Stimulated activated CD4-positive, alpha-beta T cell treated with anti-CD3 and anti-CD28 coated beads, TNF-alpha, amount 100 ng/mL, for 4 hours (primary cell): Measurements from ENCODE around the gene TMLHE.
"Not testable (repeated sequence)": the region's sequence is repeated elsewhere in the genome, so short reads cannot be mapped to it uniquely, and the experiment has no call there.

ENCODE experiments used
- DNase-seq, 3 experiments: peaks; one replicate each; pipeline ENCODE4 v3.0.0-alpha.2; 2020; ENCODE audit warnings: low read depth in 3 of 3

The TMLHE gene

DNA sequence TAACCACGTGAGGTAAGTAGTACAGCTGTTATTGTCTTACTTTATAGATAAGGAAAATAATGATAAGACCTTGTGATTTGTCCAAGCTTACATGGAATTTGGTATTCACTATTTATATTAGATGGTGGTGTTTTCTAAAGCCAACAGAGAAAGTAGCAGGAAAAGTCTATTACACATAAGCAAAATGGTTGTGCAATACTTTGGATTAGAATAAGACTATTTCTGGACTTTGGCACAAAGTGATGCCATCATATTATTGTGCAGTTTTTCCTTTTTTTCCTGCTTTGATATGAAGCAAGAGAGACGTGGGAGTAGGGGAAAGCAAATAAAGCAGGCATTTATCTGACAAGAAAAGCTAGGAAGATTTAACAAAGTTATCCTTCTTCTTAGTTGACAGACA is 117.6 kb downstream of the TMLHE start:
- not testable (repeated sequence) for DNase-seq

DNA sequence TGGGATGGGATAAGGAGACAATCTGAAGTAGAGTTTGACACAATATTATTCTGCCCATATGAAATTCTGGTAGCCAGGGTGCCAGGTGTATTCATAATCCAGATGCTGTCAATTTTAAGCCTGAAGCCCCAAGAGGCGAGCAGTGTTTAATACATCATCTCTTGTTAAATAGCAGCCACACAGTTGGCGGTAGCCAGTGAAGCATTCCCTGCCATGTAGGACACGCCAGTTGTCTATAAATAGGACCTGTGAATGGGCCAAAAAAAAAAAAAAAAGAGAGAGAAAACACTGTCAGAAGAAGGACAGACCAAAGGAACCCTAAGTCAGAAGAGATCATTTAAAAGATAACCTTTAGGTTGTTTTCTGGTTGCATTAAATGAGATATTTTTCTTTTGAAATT is 121.3 kb downstream of the TMLHE start:
- DNase-seq, result not testable (repeated sequence)

DNA sequence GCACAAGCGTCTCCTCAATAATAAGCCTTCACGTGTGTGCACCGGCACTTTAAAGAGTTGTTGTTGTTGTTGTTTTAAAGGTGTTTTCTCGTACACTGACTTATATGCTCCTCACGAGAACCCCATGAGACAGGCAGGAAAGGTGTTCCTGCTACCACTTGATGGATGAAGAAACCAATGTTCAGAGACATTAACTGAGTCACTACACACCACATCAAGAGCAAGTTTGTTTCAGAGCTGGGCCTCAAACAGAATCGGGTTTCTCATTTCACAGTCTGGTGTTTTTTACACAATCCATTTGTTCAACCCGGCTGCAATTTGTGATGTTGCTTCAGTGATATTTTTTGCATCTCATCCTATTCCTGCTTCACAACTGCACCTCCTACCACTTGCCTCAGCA is 135.6 kb downstream of the TMLHE start:
- not testable (repeated sequence) for DNase-seq

DNA sequence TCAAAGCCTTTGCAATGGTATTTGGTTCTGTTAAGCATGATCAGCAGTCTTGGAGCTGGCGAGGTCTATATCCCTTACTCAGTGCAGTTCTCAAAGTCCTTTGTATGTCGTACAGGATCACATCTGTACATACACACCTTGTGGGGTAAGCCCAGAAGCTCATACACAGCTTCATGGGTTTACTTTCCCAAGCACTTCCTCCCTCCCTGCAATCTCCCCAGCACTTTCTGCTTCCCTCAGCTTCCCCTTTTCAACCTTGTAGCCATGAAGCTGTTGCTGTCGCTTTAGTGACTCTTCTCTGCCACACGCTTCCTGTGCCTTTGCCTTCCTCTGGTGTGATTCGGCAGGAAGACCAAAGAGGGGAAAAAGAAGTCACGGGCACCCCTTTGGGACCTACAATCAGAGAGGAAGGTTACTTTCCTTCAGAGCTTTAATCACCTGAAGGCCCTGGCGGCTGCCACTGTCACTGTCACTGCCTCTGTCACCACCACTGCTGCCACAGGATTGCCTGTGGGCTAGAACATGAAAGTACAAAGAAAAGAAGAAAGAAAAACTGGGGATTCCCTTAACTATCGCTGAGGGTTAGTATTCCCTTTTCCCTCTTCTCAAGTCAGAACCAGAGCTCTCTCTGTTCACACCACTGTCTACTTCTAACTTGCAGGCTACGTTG is 146.3 kb downstream of the TMLHE start:
- DNase-seq, result not testable (repeated sequence)

DNA sequence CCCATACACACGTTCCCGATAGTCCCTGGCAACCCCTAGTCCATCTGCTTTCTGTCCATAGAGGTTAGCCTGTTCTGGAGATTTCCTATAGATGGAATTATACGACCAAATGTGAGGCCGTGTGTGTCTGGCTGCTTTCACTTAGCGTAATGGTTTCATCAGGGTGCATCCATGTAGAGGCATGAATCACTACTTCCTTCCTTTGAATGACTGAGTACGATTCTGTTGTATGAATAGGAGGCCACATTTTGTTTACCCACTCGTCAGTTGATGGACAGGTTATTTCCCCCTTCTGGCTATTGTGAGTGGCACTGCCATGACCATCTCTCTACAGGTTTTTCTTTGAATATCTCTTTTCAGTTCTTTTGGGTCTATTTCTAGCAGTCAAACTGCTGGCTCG is 152.3 kb downstream of the TMLHE start:
- not testable (repeated sequence) for DNase-seq

DNA sequence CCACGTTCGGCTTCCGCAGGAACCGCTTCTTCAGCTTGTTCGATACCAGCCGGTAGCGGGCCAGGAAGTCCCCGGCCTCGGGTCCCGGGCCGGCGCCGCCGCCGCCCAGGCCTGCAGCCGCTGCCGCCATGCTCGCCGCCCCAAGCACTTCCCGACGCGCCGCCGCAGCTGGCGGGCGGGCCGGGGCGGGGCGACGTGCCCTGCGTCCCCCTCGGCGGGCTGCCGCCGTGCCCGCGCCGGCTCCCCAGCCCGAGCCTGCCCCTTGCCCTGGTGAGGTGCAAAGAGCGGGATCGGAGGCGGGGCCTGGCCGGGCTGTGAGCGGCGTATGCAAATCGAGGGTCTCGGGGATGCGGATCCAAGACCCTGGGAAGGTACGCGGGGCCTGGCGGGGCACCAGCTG is 154.3 kb downstream of the TMLHE start, which contains the start of gene F8A3:
F8A3 (minus strand) TSS at position 150 of the 400 bp plus-strand sequence; CDS start at position 130, 20 bp downstream.
- DNase-seq, result not testable (repeated sequence)

DNA sequence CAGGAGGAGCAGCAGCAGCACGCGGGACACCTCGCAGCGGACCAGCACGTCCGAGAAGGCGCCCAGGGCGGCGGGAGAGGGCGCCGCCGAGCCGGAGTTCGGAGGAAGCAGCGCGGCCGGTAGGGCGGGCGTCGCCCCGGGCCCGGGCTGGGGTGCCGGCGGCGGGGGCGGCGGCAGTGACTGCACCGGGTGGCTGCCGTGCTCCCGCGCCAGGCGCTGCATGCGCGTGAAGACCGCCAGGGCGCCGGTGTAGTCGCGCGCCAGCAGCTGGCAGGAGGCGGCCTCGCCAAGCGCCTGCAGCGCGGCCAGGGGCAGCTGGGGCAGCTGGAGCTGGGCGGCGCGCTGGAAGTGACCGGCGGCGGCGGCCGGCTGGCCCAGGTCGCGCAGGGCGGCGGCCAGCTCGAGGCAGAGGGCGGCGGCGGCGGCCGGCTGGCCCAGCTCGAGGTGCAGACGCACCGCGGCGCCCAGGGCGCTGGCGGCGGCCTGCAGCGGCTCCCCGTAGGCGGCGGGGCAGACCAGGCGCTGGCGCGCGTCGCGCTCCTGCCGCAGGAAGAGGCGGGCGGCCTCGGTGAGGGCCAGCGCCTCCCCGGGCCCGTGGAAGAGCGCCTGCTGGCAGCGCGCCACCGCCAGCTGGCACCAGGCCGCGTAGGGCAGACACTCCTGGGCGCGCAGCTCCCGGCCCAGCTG is 154.8 kb downstream of the TMLHE start:
- DNase-seq, result not testable (repeated sequence)

DNA sequence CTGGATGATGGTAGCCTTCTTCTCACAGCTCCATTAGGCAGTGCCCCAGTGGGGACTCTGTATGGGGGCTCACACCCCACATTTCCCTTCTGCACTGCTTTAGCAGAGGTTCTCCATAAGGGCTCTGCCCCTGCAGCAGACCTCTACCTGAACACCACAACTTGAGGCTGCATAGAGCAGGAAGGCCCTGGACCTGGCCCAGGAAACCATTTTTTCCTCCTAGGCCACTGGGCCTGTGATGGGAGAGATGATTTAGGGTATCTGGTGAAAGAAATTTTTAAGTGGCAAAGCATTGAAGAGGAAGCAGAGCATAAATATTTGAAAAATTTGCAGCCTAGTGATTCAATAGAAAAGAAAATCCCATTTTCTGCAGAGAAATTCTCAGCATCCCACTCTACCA is 171.7 kb downstream of the TMLHE start:
- DNase-seq, result no peak
